GM19238 (cell line): Measurements from ENCODE around the gene PIP5K1C.
"Not testable (repeated sequence)": the region's sequence is repeated elsewhere in the genome, so short reads cannot be mapped to it uniquely, and the experiment has no call there.

Source experiments
- DNase-seq: peaks from one replicate; pipeline ENCODE4 v3.0.0; 2011; ENCODE audit warnings: low spot score; ENCODE audit not compliant: insufficient read length

PIP5K1C gene

DNA sequence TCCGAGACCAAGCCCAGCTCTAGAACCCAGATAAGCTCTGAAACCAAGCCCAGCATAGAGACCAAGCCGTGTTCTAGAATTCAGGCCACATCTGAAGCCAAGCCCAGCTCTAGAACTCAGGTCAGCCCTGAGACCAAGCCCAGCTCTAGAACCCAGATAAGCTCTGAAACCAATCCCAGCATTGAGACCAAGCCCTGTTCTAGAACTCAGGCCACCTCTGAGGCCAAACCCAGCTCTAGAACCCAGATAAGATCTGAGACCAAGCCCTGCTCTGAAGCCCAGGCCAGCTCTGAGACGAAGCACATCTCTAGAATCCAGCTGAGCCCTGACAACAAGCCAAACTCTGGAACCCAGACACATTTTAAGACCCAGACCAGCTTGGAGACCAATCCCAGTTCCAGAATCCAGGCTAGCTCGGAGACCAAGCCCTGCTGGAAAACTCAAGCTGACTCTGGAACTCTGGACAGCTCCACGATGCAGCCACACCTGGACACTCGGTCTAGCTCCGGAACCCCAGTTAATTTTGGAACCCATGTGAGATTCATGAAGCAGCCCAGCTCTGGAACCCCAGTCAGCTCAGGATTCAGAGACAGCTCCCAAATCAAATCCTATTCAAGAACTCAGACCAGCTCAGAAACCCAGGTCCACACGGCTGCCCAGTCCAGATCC is 109.1 kb downstream of the PIP5K1C start:
- no peak for DNase-seq

- DNase-seq: no peak
Observed at GRCh38 chr19:3589949-3590348, 110.3 kb downstream of the PIP5K1C start.

DNA sequence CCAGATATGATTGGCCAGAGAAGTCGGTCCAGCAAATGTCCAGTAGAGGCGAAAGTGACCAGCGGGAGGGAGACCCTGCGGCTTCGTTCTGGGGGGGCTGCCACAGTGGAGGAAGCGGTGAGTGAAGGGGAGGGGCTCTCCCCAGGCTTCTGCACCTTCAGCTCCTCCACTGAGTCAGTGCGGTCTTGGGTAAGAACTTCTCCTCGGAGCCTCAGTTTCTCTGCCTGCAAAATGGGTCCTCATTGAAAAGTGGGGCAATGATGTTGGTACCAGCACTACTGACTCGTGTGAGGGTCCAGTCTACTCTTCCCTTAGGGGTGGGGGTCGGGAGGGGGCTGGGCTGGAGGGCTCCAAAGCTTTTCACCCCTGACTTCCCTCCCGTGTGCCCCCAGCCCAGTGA is 110.8 kb downstream of the PIP5K1C start:
- no peak for DNase-seq

- DNase-seq: no peak
Observed at GRCh38 chr19:3586707-3587346, 113.4 kb downstream of the PIP5K1C start.

DNA sequence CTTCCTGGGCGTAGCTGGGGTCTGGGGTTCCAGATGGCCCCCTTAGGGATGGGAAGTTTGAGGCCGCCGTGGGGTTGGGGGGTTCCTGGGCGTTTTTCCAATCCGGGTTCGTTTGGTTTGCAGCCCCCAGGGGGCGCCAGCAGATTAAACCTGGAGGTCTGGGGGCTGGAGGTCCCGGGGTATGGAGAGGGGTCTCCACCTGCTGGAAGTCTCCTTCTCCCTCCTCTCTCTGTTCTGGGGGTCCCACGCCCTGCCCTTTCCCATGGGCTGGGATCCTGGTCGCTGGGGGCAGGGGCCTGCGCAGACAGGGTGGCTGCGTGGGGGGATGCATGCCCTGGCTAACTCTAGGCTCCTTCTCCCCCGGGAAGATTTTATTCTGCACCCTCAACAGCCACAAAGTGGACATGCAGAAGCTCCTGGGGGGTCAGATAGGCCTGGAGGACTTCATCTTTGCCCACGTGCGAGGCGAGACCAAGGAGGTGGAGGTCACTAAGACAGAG is 114.1 kb downstream of the PIP5K1C start:
- DNase-seq: no peak

DNA sequence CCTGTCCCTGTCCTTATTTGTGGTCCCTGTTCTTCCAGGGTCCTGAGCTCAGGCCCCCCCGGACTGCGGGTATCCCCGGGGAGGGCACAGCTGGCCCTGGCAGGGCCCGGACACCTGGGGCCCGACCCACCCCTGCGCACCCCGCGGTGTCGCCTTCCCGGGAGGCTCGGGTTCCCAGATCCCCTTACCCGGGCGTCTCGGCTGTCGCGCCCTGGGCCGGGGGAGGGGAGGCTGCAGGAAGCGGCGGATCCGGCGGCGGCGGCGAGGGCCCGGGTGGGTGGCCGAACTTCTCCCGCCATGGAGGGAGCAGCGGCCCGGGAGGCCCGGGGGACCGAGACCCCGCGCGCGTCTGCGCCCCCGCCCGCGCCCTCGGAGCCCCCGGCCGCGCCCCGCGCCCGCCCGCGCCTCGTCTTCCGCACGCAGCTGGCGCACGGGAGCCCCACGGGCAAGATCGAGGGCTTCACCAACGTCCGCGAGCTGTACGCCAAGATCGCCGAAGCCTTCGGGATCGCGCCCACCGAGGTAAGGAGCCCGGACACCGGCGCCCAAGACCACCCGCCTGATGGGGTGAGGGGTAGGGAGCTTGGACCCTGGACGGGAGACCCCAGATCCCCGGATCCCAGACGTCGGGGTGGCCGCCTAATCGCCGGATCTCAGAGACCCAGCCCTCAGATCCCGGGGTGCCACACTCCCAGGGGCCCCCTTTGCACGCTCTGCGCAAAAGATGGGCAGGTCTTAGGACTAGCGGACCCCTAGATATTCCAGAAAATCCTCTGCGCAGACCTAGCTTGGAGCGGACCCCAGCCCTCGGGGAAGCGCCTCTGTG is 114.8 kb downstream of the PIP5K1C start, which contains the start of gene GIPC3:
Gene GIPC3 (plus strand): TSS at position 178 of the 826 bp plus-strand sequence. CDS start 120 bp downstream, at position 298.
- DNase-seq: no peak

- not testable (repeated sequence) for DNase-seq
Observed at GRCh38 chr19:3584036-3584802, 116.0 kb downstream of the PIP5K1C start.

DNA sequence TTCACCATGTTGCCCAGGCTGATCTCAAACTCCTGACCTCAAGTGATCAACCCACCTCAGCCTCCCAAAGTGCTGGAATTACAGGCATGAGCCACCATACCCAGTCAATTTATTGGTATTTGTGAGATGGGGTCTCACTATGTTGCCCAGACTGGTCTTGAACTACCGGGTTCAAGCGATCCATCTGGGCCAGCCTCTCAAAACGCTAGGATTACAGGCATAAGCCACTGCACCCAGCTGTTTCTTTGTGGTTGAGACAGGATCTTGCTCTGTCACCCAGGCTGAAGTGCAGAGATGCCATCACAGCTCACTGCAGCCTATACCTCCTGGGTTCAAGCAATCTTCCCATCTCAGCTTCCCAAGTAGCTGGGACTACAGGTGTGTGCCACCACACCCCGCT is 118.5 kb downstream of the PIP5K1C start:
- DNase-seq: not testable (repeated sequence)
